Stimulated activated CD8-positive, alpha-beta memory T cell treated with anti-CD3 and anti-CD28 coated beads, Interleukin-15, amount 100 ng/mL, for 24 hours (primary cell): ENCODE data around the gene CTAGE6.
"Not testable (repeated sequence)": the region's sequence is repeated elsewhere in the genome, so short reads cannot be mapped to it uniquely, and the experiment has no call there.

ENCODE experiments used
- DNase-seq: peaks from one replicate; pipeline ENCODE4 v3.0.0-alpha.2; 2020; ENCODE audit warnings: low read depth

Gene CTAGE6, protein sequence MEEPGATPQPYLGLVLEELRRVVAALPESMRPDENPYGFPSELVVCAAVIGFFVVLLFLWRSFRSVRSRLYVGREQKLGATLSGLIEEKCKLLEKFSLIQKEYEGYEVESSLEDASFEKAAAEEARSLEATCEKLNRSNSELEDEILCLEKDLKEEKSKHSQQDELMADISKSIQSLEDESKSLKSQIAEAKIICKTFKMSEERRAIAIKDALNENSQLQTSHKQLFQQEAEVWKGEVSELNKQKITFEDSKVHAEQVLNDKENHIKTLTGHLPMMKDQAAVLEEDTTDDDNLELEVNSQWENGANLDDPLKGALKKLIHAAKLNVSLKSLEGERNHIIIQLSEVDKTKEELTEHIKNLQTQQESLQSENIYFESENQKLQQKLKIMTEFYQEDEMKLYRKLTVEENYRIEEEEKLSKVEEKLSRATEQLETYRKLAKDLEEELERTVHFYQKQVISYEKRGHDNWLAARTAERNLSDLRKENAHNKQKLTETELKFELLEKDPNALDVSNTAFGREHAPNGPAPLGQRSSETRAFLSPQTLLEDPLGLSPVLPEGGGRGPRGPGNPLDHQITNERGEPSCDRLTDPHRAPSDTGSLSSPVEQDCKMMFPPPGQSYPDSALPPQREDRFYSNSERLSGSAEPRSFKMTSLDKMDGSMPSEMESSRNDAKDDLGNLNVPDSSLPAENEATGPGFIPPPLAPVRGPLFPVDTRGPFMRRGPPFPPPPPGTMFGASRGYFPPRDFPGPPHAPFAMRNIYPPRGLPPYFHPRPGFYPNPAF

DNA sequence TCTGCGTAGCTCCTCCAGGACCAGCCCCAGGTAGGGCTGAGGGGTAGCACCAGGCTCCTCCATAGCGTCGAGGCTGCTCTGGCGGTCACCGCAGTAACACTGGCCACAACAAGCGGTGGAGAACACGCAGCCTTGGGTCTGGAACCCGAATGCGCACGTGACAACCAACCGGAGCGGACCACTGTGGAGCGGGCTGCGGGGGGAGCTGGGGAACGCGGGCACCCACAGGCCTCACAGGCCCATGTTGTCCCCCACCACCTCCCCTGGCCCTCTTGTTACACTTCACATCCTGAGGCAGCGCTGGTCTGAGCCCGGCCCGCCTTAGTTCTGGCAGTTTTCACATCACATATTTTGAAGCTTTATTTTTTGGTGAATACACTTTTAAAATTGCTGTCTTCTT, at the start of gene CTAGE6:
Gene CTAGE6, minus strand, starts transcription at position 101 of the 400 bp plus-strand sequence. Its CDS starts 38 bp downstream, at position 63.
- DNase-seq, result not testable (repeated sequence)

DNA sequence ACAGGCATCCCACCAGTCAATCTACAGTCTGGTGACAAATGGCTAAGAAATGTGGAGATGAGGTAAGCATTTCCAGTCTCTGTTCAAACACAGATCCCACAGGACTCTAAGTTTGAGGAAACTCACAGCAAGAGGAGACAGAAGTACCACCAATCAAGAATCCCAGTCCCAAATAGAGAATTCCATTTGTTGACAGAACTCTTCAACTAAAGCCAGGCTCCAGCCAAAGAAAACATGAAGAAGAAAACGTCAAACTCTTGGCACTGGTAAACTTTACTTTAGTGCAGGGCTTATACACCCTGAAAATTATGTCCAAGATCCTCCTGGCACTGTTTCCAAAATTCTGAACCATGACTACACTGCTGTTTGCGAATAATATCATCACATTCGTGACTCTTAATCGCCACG, 49.2 kb upstream of the CTAGE6 start:
- DNase-seq, result not testable (repeated sequence)

DNA sequence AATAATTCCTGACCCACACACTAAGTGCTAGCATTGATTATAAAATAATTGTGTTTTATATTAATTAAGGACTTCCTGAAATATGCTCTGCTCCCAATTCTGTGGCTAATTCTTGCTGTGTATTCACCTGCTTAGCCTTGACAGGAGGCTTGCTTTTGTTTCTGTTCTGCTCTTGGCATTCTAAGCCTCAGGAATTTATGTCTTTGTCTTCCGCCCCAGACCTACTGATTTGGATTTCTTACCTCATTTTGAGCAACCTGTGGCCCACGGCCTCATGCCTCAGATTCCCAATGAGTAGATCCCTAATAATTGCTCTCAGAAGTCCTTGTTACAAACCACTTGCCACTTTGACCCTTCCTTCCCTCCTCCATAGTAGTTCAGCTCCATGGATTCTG, 40.4 kb upstream of the CTAGE6 start:
- DNase-seq, result not testable (repeated sequence)

DNA sequence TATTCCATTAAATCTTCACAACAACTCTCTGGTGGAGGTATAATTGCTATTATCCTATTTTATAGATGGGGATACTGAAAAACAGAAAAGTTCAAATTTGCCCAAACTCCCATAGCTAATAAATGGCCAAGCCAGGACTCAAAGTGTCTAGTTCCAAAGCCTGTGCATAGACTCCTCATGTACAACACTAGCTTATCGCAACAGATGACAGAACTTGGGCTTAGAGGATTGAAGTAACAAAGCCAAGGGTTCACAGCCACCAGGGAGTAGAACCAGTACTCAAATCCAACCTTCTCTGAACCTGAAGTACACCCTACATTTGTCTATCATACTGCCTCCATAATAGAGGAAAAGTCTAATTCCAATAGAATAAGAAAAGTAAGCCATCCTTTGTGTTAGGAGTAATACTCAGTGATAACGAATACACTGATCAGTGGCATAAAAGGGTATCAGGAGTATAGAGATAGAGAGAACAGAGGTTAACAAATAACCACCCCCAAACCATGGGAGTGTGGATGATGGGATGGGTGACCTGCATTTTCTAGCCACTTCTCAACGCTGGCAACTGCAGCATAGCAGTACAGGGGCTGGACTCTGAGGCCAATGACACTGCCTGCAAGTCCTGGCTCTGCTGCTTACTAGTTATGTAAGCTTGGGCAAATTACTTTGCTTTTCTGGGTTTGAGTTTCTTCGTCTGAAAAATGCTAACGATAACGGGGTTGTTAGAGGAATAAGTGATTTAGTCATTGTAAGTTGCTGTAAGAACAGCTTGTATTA, 39.8 kb upstream of the CTAGE6 start:
- DNase-seq, result not testable (repeated sequence)

DNA sequence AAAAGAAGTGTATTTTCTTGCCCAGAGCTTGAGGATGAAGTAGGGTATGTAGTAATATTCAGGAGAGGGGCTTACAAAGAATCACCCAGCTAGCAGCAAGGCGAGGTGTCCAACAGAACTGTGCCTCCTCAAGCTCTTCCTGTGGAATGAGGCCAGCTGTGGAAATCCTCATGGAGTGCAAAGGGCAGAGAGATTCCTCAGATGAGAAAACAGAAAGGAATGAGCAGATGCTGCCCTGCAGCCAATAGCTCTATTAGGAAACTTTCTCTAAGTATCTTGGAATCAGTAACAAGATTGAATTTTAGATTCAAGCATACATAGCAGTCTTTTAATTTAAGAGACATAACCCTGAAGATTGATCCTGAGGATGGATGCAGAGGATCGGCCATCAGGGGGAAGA, 38.2 kb upstream of the CTAGE6 start:
- not testable (repeated sequence) for DNase-seq

DNA sequence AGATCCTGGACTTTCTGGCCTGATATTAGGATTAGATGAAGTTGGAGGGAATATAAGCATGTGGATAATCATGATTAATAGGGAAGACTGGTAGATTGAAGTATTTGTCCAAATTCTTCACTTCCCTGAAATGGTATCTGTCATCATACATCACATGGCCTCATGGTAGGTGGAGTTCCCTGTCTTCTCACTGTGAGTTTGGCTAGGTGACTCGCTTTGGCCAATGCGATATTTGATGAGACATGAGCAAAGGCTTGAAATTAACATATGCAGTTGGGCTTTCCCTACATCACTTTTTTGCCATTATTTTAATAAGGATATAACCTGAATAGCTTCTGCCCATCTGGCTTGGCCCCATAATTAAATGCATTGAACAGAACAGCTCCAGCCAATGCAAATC, 35.1 kb upstream of the CTAGE6 start:
- DNase-seq, result not testable (repeated sequence)

DNA sequence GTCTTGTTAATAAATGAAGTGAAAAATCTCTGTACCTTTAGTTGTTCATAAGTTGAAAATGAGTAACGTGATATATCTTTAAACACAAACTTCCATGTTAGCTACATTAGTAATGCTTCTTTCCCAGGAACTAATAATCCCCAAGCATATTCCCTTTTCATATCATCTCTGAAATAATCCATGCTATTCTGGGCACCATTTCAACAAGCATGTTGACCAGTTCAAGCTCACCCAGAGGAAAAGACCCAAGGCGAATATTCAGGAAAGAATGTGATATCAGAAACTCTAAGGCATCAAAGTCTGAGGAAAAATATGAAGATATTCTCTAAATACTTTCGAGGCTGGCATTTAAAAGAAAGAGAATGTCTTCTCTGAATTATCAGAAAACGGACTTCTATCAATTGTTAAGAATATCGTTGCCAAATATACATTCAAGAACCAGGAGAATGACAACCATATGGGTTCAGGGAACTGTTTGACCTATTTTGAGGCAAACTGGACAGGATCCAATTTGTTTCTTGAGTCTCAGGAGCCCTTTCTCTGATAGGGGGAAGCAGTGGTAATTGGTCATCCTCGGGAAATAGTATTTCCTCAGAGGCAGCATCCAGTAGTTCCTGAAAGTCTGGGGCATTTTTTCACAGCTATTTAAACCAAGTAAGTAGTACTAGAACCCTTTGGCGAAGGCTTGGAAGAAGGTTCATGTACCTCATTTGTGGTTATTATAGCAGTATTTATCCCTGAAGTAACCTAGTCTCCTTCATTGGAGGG, 28.1 kb upstream of the CTAGE6 start:
- not testable (repeated sequence) for DNase-seq

DNA sequence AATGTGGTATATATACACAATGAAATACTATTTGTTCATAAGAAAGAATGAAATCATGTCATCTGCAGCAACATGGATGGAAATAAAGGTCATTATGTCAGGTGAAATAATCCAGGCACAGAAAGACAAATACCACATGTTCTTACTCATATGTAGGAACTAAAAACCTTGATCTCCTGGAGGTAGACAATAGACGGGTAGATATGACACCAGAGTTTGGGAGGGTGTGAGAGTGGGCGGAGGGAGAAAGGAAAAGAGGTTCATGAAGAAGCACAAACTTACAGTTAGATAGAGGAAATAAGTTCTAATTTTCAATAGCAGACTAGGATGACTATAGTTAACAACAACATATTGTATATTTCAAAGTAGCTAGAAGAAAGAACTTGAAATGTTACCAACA, 22.1 kb upstream of the CTAGE6 start:
- not testable (repeated sequence) for DNase-seq

DNA sequence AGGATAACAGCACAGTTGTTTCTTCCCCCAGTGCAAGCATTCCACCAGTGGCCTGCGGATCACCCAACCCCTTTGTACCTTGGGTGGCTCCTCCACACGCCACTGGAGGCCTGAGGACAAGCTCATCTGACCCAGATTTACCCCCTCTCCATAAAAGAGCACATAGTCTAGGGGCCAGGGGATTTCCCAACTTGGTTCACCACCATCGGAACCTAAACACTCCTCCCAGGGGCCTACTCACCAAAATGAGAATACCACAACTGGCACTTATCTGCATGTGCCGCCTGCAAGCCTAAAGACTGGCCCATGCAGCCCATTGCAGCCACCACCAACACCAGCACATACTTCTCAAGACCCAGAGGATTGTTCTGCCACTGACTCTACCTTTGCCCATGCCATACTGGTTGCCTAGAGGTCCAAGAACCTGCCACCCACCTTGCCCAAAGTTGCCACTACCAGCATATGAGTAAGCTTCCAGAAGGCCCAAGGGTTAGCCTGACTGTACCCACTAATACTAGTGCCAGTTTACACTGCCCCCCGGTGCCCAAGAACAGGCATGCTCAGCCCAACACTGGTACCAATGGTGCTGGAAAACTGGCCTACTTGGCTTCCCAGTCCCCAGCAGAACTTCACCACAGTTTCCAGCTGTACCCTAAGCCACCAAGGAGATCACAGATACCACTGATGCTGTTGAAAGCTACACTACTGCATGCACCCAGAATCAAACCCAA, 15.4 kb upstream of the CTAGE6 start:
- DNase-seq, result not testable (repeated sequence)

DNA sequence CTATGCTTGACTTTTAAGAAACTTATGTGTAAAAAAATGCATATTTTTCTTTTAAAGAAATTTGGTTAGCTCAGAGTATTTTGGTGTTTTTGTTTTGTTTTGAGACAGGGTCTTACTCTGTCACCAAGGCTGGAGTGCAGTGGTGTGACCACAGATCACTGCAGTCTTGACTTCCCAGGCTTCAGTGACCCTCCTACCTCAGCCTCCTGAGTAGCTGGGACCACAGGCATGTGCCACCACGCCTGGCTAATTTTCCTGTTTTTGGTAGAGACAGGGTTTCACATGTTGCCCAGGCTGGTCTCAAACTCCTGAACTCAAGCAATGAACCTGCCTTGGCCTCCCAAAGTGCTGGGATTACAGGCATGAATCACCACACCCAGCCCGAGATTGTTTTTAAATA, 10.0 kb upstream of the CTAGE6 start:
- not testable (repeated sequence) for DNase-seq

DNA sequence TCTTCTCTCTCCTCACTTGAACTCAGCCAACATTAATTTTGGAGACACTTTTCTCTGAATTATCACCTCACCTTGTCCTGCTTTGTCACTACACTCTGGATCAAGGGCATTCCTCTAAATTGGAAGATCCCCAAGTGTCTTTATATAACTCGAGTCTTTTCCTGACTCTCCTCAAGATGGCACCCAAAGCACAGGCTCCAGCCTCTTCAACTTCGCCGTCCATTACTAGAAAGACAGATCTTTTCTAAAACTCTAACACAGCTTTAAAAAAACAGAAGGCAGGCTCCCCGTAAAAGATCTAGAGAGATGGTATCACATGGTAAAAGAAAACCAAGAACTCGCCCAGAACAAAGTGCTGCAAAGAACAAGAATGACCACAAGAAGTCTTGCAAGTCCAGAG, 8.2 kb upstream of the CTAGE6 start:
- not testable (repeated sequence) for DNase-seq

DNA sequence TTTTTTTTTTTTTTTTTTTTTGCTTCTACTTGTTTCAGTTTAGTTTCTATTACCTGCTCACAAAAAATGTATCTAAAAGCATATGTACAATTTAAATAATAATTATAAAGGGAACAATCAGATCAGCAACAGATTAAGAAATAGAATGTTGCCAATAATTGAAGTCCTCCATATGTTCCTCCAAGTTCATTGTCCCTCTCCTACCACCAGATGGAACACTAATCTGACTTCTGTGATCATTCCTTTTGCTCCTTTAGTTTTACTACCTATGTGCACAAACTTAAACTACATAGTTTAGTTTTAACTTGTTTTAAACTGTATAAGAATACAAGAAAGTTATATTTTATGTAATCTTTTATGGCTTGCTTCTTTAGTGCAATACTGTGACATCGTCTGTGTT, 5.6 kb upstream of the CTAGE6 start:
- not testable (repeated sequence) for DNase-seq

DNA sequence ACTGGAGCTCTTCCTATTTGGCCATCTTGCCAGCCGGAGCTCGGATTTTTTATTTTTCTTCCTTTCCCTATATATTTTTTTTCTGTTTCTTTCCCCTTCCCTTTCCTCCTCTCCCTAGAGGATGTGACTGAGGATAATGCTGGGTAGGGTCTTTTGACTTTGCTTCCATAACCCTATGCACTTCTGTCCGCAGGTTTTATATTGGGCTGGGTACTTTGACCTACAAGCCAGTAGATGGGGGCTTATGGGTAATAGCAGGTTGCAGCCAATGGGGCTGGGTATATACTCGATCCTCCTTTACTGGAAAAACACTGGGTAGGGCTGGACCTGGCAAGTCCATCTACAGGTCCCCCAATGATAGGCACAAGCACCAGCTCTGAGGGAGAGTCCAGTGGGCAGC, 12.2 kb downstream of the CTAGE6 start:
- DNase-seq, result not testable (repeated sequence)

DNA sequence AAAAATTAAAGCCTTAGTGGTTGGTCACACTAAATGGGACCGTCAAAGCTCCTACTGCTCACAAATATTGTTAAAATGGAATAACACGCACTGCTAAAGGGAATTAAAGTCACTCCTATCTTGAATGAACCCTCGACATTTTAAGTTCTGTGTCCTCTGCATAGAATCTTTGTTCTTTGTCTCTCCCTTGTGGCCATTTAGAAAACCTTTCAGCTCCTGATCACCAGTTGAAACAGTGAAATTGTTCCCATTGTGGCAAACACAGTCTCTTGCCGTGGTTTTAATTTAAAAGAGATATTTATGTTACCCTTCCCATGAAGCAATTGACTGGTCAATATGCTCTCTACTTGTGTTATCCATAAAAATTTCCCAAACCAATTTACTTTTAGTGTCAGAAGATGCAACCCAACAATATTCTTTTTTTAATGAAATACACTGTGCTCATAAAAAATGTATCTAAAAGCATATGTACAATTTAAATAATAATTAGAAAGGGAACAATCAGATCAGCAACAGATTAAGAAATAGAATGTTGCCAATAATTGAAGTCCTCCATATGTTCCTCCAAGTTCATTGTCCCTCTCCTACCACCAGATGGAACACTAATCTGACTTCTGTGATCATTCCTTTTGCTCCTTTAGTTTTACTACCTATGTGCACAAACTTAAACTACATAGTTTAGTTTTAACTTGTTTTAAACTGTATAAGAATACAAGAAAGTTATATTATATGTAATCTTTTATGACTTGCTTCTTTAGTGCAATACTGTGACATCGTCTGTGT, 20.3 kb downstream of the CTAGE6 start:
- DNase-seq, result not testable (repeated sequence)

DNA sequence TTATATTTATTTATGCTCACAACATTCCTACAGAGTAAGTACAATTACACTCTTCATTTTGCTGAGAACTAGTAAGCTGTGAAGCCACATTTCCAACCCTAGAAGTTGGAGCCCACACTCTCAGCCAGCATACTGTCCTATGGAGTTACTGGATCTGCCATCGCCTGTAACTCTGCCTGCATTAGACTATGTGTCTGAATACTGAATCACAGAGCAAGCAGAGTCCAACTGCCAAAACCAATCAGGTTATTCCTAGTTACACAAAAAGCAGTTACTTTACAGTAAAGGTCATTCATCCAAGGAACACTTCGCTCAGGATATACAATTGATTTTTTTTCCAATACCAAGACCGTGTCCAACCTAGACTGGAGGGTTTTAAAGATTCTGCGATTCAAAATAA, 21.5 kb downstream of the CTAGE6 start:
- DNase-seq, result no peak

DNA sequence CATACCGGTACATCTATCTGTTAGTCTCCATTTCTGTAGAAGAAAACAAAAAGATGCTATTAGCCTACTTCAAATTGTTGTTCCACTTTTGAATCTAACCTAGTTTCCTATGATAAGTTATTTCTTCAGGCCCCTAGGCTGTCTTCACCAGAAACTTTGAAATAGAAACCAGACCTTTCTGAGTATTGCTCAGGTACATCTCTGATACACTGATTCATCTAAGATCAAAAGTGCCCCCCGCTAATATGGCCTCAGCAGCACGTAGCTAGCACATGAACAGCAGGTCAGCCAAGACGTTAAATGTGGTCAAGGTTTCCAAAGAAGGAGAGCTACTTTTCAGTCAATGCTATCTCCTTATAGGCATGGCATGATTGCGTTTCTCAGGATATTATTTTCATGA, 23.6 kb downstream of the CTAGE6 start:
- DNase-seq, result no peak

DNA sequence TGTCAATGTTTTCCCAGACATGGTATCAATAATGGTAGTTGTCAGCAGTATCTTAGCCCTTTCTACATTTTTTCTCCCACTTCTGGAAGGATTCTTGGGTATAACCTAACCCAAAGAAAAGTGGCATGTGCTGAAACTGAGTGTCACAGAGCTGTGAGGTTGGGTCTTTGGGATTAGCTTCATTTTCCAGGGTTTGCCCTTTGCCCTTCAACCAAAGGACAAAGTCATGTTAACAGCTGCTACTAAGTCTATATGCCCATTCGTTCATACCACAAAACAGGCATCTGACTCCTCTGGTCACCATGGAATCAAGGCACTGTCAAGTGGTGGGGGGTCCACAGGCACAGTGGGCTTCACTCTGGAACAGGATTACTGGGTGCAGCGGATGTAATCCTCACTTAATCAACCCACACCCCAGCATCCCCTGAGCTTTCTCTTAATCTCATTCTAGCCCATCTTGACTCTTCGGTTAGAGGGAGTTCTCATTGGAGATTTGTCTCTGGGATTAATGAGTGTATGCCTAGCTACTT, 29.1 kb downstream of the CTAGE6 start:
- DNase-seq, result no peak

DNA sequence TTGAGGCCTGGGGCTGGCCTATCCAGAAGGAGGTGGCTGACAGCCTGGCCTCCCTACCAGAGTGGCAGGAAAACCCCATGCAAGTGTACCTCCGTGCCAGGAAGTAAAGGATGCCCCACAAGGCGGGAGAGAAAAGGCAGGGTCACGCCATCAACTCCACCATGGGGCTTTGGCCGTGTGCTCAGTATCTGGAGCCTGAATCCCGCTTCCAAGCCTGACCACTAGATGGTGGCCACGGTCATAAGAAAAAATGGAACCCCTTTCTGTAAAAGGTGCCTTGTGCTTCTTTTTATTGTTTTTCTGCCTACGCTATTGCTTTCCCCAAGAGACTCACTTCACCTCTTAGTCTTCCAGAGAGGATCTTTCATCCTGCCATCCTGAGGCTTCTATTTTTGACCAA, 29.9 kb downstream of the CTAGE6 start:
- not testable (repeated sequence) for DNase-seq

DNA sequence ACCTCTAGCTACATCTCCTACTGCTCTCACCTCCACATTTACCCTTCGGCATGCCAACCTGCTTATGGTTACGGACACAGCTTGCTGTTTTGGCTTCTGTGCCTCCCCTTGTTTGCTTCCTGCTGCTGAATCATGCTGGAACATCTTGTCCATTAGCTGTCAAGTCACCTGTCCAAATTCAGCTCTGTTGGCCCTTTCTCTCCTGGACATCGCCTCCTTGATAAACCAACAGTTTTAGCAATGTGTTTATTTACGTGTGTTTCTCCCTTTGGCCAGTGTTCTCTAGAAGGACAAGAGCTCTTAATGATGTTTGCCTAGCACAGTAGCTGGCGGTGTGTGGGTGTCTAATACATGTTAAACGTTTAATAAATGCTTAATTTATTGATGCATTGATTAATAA, 31.4 kb downstream of the CTAGE6 start:
- not testable (repeated sequence) for DNase-seq

DNA sequence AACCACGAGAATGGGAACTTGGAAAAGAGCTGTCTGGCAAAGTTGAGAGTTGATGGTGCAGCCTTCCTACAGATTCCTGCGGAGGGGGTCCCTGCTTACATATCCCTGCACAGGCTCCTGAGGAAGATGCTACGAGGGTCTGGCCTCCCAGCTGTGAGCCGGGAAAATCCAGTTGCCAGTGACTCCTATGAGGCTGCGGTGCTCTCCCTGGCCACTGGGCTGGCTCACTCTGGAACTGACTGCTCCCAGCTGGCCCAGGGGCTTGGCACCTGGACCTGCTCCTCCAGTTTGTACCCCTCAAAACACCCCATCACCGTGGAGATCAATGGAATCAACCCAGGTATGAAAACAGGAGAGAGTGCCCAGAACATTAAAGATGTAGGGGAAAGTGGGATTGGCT, 37.2 kb downstream of the CTAGE6 start:
- not testable (repeated sequence) for DNase-seq
